ENCODE data around the gene NUAK1. TPM values are rescaled to one million over a fixed set of nuclear protein-coding genes. Genes with fewer than 3 reads are reported as not detected.

The NUAK1 gene
- total RNA-seq, 1 experiment from 2014 or later = 2.6 TPM

GRCh38 chr12:106039646-106040404, 98.9 kb downstream of the NUAK1 start:
- Mint-ChIP-seq H3K4me3 (ENCODE audit: unreplicated experiment) (no peak overlapping the region), H3K36me3 (ENCODE audit: insufficient read depth, unreplicated experiment) (no peaks in the 10 kb centered on the region), H3K27me3 (ENCODE audit: insufficient read depth, unreplicated experiment) (no peaks in the 10 kb centered on the region), H3K4me1 (ENCODE audit: insufficient read depth, unreplicated experiment) (peaks cover 7% of the 10 kb centered on the region), H3K27ac (ENCODE audit: low read depth, unreplicated experiment) (no peak overlapping the region), H3K9me3 (ENCODE audit: unreplicated experiment) (no peaks in the 10 kb centered on the region)
- CTCF ChIA-PET = no interaction called here
- intact Hi-C loops (cut with micrococcal nuclease) = no loop called here
- TF ChIP-seq, protein P1, sequence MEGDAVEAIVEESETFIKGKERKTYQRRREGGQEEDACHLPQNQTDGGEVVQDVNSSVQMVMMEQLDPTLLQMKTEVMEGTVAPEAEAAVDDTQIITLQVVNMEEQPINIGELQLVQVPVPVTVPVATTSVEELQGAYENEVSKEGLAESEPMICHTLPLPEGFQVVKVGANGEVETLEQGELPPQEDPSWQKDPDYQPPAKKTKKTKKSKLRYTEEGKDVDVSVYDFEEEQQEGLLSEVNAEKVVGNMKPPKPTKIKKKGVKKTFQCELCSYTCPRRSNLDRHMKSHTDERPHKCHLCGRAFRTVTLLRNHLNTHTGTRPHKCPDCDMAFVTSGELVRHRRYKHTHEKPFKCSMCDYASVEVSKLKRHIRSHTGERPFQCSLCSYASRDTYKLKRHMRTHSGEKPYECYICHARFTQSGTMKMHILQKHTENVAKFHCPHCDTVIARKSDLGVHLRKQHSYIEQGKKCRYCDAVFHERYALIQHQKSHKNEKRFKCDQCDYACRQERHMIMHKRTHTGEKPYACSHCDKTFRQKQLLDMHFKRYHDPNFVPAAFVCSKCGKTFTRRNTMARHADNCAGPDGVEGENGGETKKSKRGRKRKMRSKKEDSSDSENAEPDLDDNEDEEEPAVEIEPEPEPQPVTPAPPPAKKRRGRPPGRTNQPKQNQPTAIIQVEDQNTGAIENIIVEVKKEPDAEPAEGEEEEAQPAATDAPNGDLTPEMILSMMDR (IDR thresholded peaks at IDR 0.05; ENCODE audit: unreplicated experiment) = no peak
- no TSS peak for BruUV-seq (replicated peaks)
- no peak for DNase-seq (ENCODE audit: unreplicated experiment)
- POLR2A ChIA-PET = no interaction called here

GRCh38 chr12:106039242-106039641, 99.5 kb downstream of the NUAK1 start:
- no TSS peak for BruUV-seq (replicated peaks)
- H3K36me3 Mint-ChIP-seq (ENCODE audit: insufficient read depth, unreplicated experiment) = no peaks in the 10 kb centered on the region
- no peak overlapping the region for H3K27ac Mint-ChIP-seq (ENCODE audit: low read depth, unreplicated experiment)
- intact Hi-C loops (cut with micrococcal nuclease) = no loop called here
- TF ChIP-seq, protein P1 (IDR thresholded peaks at IDR 0.05; ENCODE audit: unreplicated experiment) = no peak
- H3K27me3 Mint-ChIP-seq (ENCODE audit: insufficient read depth, unreplicated experiment) = no peaks in the 10 kb centered on the region
- H3K4me3 Mint-ChIP-seq (ENCODE audit: unreplicated experiment) = no peak overlapping the region
- H3K9me3 Mint-ChIP-seq (ENCODE audit: unreplicated experiment) = no peaks in the 10 kb centered on the region
- ChIA-PET POLR2A (no interaction called here), CTCF (no interaction called here)
- no peak for DNase-seq (ENCODE audit: unreplicated experiment)
- peaks cover 7% of the 10 kb centered on the region for H3K4me1 Mint-ChIP-seq (ENCODE audit: insufficient read depth, unreplicated experiment)

- BruUV-seq (replicated peaks) = no TSS peak
- TF ChIP-seq, protein P1 (IDR thresholded peaks at IDR 0.05; ENCODE audit: unreplicated experiment) = no peak
- no peak overlapping the region for H3K27ac Mint-ChIP-seq (ENCODE audit: low read depth, unreplicated experiment)
- no peaks in the 10 kb centered on the region for H3K36me3 Mint-ChIP-seq (ENCODE audit: insufficient read depth, unreplicated experiment)
- CTCF ChIA-PET = interaction anchor here (0.6 kb wide), 1 partner anchor 12 kb away, joined by 3 read pairs; no protein-coding TSS in a partner anchor
- H3K4me1 Mint-ChIP-seq (ENCODE audit: insufficient read depth, unreplicated experiment) = peaks cover 7% of the 10 kb centered on the region
- DNase-seq (ENCODE audit: unreplicated experiment) = no peak
- POLR2A ChIA-PET = no interaction called here
- H3K9me3 Mint-ChIP-seq (ENCODE audit: unreplicated experiment) = no peaks in the 10 kb centered on the region
- H3K4me3 Mint-ChIP-seq (ENCODE audit: unreplicated experiment) = no peak overlapping the region
- no peaks in the 10 kb centered on the region for H3K27me3 Mint-ChIP-seq (ENCODE audit: insufficient read depth, unreplicated experiment)
- intact Hi-C loops (cut with micrococcal nuclease) = no loop called here
Observed at GRCh38 chr12:106037524-106038298, 101.0 kb downstream of the NUAK1 start.

DNA sequence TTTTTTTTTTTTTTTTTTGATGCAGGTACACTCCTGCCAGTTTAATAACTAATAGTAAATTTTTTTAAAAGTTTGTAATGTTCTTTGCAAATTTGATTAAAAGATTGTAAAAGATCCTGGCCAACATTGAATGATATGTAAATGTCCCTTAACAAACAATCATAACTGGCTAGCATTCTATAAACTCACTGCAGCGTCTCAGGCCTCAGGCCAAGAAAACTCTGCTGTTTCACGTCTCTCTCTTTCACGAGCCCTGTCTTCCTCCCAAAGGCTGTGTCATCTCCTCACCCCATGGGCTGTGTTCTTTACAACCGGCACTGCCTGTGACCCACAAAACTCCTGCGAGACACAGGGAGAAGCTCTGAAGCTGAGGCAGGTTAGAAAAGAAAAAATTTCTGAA, 103.3 kb downstream of the NUAK1 start:
- peaks cover 7% of the 10 kb centered on the region for H3K4me1 Mint-ChIP-seq (ENCODE audit: insufficient read depth, unreplicated experiment)
- CTCF ChIA-PET = no interaction called here

More for the DNA sequence above, 103.3 kb downstream of the NUAK1 start:
- H3K27me3 Mint-ChIP-seq (ENCODE audit: insufficient read depth, unreplicated experiment) = no peaks in the 10 kb centered on the region
- no peaks in the 10 kb centered on the region for H3K36me3 Mint-ChIP-seq (ENCODE audit: insufficient read depth, unreplicated experiment)
- DNase-seq (ENCODE audit: unreplicated experiment) = no peak
- TF ChIP-seq, protein P1 (IDR thresholded peaks at IDR 0.05; ENCODE audit: unreplicated experiment) = no peak
- no peak overlapping the region for H3K27ac Mint-ChIP-seq (ENCODE audit: low read depth, unreplicated experiment)
- BruUV-seq (replicated peaks) = no TSS peak
- no peaks in the 10 kb centered on the region for H3K9me3 Mint-ChIP-seq (ENCODE audit: unreplicated experiment)
- no peak overlapping the region for H3K4me3 Mint-ChIP-seq (ENCODE audit: unreplicated experiment)
- intact Hi-C loops (cut with micrococcal nuclease) = no loop called here
- POLR2A ChIA-PET = interaction anchor here (0.6 kb wide), 1 partner anchor 1547 kb away, joined by 3 read pairs; no protein-coding TSS in a partner anchor
